GM12878 (cell line): Measurements from ENCODE around the gene MAD1L1. TPM values are rescaled to one million over a fixed set of nuclear protein-coding genes. Genes with fewer than 3 reads are reported as not detected.

Source experiments
- NKRF ChIP-seq: fragments of 450-650 bp; conservative IDR thresholded peaks from 2 replicates; pipeline ENCODE4 v1.6.1; 2017; ENCODE audit warnings: mild to moderate bottlenecking, moderate library complexity
- polyA plus RNA-seq, 11 experiments: library from polyadenylated mRNA; depleted of rRNA in 4 of 11; unstranded in 6 of 11; stranded (reverse) in 5 of 11; fragments of >200 nt; fragmentation: Nextera tagmentation in 4 of 11; fragmentation: Illumina TruSeq in 1 of 11; extraction: Ambion mirVana in 4 of 11; extraction: Trizol in 1 of 11; gene quantifications; 1 replicate in 1 of 11; 2 replicates in 10 of 11; pipeline versions ENCODE4 v1.2.1 to v1.2.3, GENCODE V29; 2011 to 2016; ENCODE audit warnings: inconsistent platforms in 2 of 11, missing spikeins in 2 of 11, low read depth in 1 of 11
- total RNA-seq, 4 experiments: library from RNA; depleted of rRNA in 3 of 4; stranded (reverse); fragments of >200 nt in 3 of 4; fragmentation: Illumina TruSeq in 1 of 4; extraction: Trizol in 1 of 4; gene quantifications; 2 replicates each; pipeline versions ENCODE4 v1.2.1 to v1.2.3, GENCODE V29; 2013 to 2021
- TF ChIP-seq, protein P1 (sequence below): IDR thresholded peaks from 2 replicates; pipeline ENCODE4 v1.6.1; 2011; ENCODE audit warnings: mild to moderate bottlenecking, low read depth, low read length, moderate library complexity; ENCODE audit not compliant: insufficient replicate concordance
- TF ChIP-seq, protein P2 (sequence below): fragments of 450-650 bp; formaldehyde crosslinking; IDR thresholded peaks from 2 replicates; pipeline ENCODE4 v1.4.0; 2022; ENCODE audit warnings: mild to moderate bottlenecking, moderate library complexity

MAD1L1 gene
- total and polyA plus RNA-seq, 10 of the 15 experiments (the other 5 are each of a cell fraction or from before 2014, with no cell fraction given), result 2.2 to 76.8 (median 38.3) TPM

GRCh38 chr7:2034291-2035201 is 198.2 kb downstream of the MAD1L1 start (continued):
- TF ChIP-seq, protein P1, sequence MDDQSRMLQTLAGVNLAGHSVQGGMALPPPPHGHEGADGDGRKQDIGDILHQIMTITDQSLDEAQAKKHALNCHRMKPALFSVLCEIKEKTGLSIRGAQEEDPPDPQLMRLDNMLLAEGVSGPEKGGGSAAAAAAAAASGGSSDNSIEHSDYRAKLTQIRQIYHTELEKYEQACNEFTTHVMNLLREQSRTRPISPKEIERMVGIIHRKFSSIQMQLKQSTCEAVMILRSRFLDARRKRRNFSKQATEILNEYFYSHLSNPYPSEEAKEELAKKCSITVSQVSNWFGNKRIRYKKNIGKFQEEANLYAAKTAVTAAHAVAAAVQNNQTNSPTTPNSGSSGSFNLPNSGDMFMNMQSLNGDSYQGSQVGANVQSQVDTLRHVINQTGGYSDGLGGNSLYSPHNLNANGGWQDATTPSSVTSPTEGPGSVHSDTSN, result no peak
- TF ChIP-seq, protein P2, sequence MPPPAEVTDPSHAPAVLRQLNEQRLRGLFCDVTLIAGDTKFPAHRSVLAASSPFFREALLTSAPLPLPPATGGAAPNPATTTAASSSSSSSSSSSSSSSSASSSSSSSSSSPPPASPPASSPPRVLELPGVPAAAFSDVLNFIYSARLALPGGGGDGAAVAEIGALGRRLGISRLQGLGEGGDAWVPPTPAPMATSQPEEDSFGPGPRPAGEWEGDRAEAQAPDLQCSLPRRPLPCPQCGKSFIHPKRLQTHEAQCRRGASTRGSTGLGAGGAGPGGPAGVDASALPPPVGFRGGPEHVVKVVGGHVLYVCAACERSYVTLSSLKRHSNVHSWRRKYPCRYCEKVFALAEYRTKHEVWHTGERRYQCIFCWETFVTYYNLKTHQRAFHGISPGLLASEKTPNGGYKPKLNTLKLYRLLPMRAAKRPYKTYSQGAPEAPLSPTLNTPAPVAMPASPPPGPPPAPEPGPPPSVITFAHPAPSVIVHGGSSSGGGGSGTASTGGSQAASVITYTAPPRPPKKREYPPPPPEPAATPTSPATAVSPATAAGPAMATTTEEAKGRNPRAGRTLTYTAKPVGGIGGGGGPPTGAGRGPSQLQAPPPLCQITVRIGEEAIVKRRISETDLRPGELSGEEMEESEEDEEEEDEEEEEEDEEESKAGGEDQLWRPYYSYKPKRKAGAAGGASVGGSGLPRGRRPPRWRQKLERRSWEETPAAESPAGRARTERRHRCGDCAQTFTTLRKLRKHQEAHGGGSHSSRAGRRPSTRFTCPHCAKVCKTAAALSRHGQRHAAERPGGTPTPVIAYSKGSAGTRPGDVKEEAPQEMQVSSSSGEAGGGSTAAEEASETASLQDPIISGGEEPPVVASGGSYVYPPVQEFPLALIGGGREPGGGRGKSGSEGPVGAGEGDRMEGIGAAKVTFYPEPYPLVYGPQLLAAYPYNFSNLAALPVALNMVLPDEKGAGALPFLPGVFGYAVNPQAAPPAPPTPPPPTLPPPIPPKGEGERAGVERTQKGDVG, result no peak
- no peak for TF ChIP-seq NKRF
